Spleen (tissue), 11 donors: ENCODE data around the gene UBE3B. TPM values are rescaled to one million over a fixed set of nuclear protein-coding genes. Genes with fewer than 3 reads are reported as not detected.

ENCODE experiments used
- DNase-seq: peaks from one replicate; pipeline ENCODE4 v3.0.0-alpha.2; 2020
- H3K27ac ChIP-seq, 8 donors: fragments of 200-600 bp; sonication (generic) in 7 of 8; 1 replicate in 4 of 8; 2 replicates in 4 of 8; pipeline versions ENCODE4 v1.5.0 to v1.8.0; 2016 to 2021; ENCODE audit warnings: inconsistent platforms in 4 of 8, mild to moderate bottlenecking in 4 of 8, moderate library complexity in 1 of 8
- H3K27me3 ChIP-seq, 7 donors: fragments of 200-600 bp; sonication (generic) in 6 of 7; replicated peaks in 1 of 7; 1 replicate in 4 of 7; 2 replicates in 3 of 7; pipeline versions ENCODE4 v1.5.0 to v1.8.0; 2016 to 2021; ENCODE audit warnings: inconsistent platforms in 3 of 7, mild to moderate bottlenecking in 1 of 7
- H3K36me3 ChIP-seq, 6 donors: fragments of 200-600 bp; sonication (generic) in 5 of 6; 1 replicate in 4 of 6; 2 replicates in 2 of 6; pipeline versions ENCODE4 v1.5.0 to v1.8.0; 2016 to 2021; ENCODE audit warnings: inconsistent platforms in 2 of 6
- H3K4me1 ChIP-seq, 6 donors: fragments of 200-600 bp; sonication (generic) in 5 of 6; 1 replicate in 3 of 6; 2 replicates in 3 of 6; pipeline versions ENCODE4 v1.5.0 to v1.8.0; 2016 to 2021; ENCODE audit warnings: inconsistent platforms in 3 of 6
- H3K4me3 ChIP-seq, 8 donors: fragments of 200-600 bp; sonication (generic) in 7 of 8; 1 replicate in 4 of 8; 2 replicates in 4 of 8; pipeline versions ENCODE4 v1.5.0 to v1.8.0; 2016 to 2021; ENCODE audit warnings: inconsistent platforms in 4 of 8, mild to moderate bottlenecking in 4 of 8, moderate library complexity in 2 of 8
- H3K9me3 ChIP-seq, 8 donors: fragments of 200-600 bp; sonication (generic) in 7 of 8; 1 replicate in 4 of 8; 2 replicates in 4 of 8; pipeline versions ENCODE4 v1.5.0 to v1.8.0; 2016 to 2021; ENCODE audit warnings: inconsistent platforms in 4 of 8
- CTCF ChIP-seq, 11 experiments: fragments of 200-600 bp in 7 of 11; fragments of 450-650 bp in 4 of 11; sonication (generic) in 4 of 11; IDR thresholded peaks in 8 of 11; conservative IDR thresholded peaks in 3 of 11; 1 replicate in 7 of 11; 2 replicates in 4 of 11; pipeline versions ENCODE4 v1.4.0 to v1.8.0; 2016 to 2021; ENCODE audit warnings: antibody characterized with exemption in 11 of 11, inconsistent platforms in 4 of 11, mild to moderate bottlenecking in 1 of 11
- POLR2A ChIP-seq, 3 donors: fragments of 450-650 bp; IDR thresholded peaks; one replicate each; pipeline ENCODE4 v1.5.1; 2017; ENCODE audit warnings: antibody characterized with exemption in 3 of 3, mild to moderate bottlenecking in 1 of 3
- POLR2AphosphoS5 ChIP-seq, 3 donors: sonication (generic); formaldehyde crosslinking; IDR thresholded peaks; one replicate each; pipeline ENCODE4 v1.5.1; 2017; ENCODE audit warnings: antibody characterized with exemption in 3 of 3
- WGBS, 5 donors: extraction: QIAGEN DNeasy Blood & Tissue Kit in 3 of 5; methylation state at CpG; one replicate each; pipeline versions ENCODE4 v1.1.5 to v1.1.7; 2013 to 2018; 5-methylcytosine and 5-hydroxymethylcytosine counted together
- intact Hi-C: fragments of 100-400 bp; cut with DNase I; formaldehyde crosslinking; loops from one replicate; pipeline ENCODE4 v1.15.0; 2023; ENCODE audit warnings: low total_unique reads
- polyA plus RNA-seq, 3 donors: library from polyadenylated mRNA; stranded (reverse); fragments of 200-250 nt; gene quantifications; one replicate each; pipeline ENCODE4 v1.2.1, GENCODE V29; 2013
- total RNA-seq, 7 donors: library from RNA; depleted of rRNA in 3 of 7; stranded (reverse); fragments of >200 nt in 3 of 7; fragmentation: NEBNext Ultra II Directional in 4 of 7; extraction: Animal tissue kit (Norgen Biotek cat#: 25700) in 4 of 7; gene quantifications; one replicate each; pipeline versions ENCODE4 v1.1.0 to v1.2.1, GENCODE V29; 2016 to 2021
- donor health status: healthy with polysubstance abuse.
- donor health status: DM: no; HTN: no; CAD: no; lungs with moderate emphysema.
- donor health status: DM: no; HTN: no; CAD: no.
- donor health status: Bipolar disorder and iron deficiency.
- donor health status: healthy.
- donor health status: DM: no; HTN: no; CAD: no.
- donor health status: DM: yes; HTN: yes; CAD: no.

Gene UBE3B
- total and polyA plus RNA-seq, 10 donors: 5.7 to 63.1 (median 42.3) TPM

GRCh38 chr12:109558374-109559199 is 81.2 kb downstream of the UBE3B start:
- H3K9me3 ChIP-seq: peaks cover 0 to 13% (median 11%) of the 10 kb centered on the region in 8 donors
- 90 to 96% (median 92%) methylated on average over 21 to 25 of the region's 25 CpGs for WGBS, 5 donors
- TF ChIP-seq POLR2A (IDR thresholded peaks at IDR 0.05) (no peak), CTCF (IDR thresholded peaks at IDR 0.05 in 8 of 11, conservative IDR thresholded peaks at IDR 0.05 in 3 of 11) (no peak), POLR2AphosphoS5 (IDR thresholded peaks at IDR 0.05) (no peak)
- H3K4me1 ChIP-seq: peaks cover 0 to 11% (median 0%) of the 10 kb centered on the region in 6 donors
- no peak for DNase-seq
- H3K27me3 ChIP-seq: no peaks in the 10 kb centered on the region
- peaks cover 0 to 44% (median 16%) of the 10 kb centered on the region in 6 donors for H3K36me3 ChIP-seq
- intact Hi-C loops: no loop called here
- H3K4me3 ChIP-seq: no peak overlapping the region
- no peak overlapping the region for H3K27ac ChIP-seq

GRCh38 chr12:109559200-109559505 is 81.7 kb downstream of the UBE3B start:
- H3K36me3 ChIP-seq: peaks cover 0 to 50% (median 21%) of the 10 kb centered on the region in 6 donors
- no peak for DNase-seq
- H3K4me1 ChIP-seq: peaks cover 0 to 11% (median 0%) of the 10 kb centered on the region in 6 donors
- H3K27ac ChIP-seq: no peak overlapping the region
- intact Hi-C loops: no loop called here
- peaks cover 0 to 13% (median 11%) of the 10 kb centered on the region in 8 donors for H3K9me3 ChIP-seq
- TF ChIP-seq POLR2A (IDR thresholded peaks at IDR 0.05) (no peak), POLR2AphosphoS5 (IDR thresholded peaks at IDR 0.05) (no peak)
- H3K27me3 ChIP-seq: no peaks in the 10 kb centered on the region
- no peak overlapping the region for H3K4me3 ChIP-seq
- 88 to 97% (median 90%) methylated on average over 2 to 6 of the region's 6 CpGs for WGBS, 5 donors

- peaks cover 0 to 54% (median 23%) of the 10 kb centered on the region in 6 donors for H3K36me3 ChIP-seq
- H3K4me1 ChIP-seq: peaks cover 0 to 11% (median 0%) of the 10 kb centered on the region in 6 donors
- H3K27ac ChIP-seq: no peak overlapping the region
- peak in 1 of 3 donors; percentile 21 for TF ChIP-seq POLR2AphosphoS5 (IDR thresholded peaks at IDR 0.05)
- no peak for TF ChIP-seq CTCF (IDR thresholded peaks at IDR 0.05 in 8 of 11, conservative IDR thresholded peaks at IDR 0.05 in 3 of 11)
- 93 to 100% (median 97%) methylated on average over 6 to 10 of the region's 10 CpGs for WGBS, 5 donors
- DNase-seq: no peak
- no peaks in the 10 kb centered on the region for H3K27me3 ChIP-seq
- peaks cover 0 to 13% (median 11%) of the 10 kb centered on the region in 8 donors for H3K9me3 ChIP-seq
- intact Hi-C loops: no loop called here
- no peak overlapping the region for H3K4me3 ChIP-seq
Measured at GRCh38 chr12:109559601-109560000, 82.2 kb downstream of the UBE3B start.

GRCh38 chr12:109560867-109561710 is 83.7 kb downstream of the UBE3B start:
- no peak for DNase-seq
- 81 to 94% (median 89%) methylated on average over 21 to 30 of the region's 30 CpGs for whole genome bisulfite sequencing, 5 donors
- intact Hi-C loops: no loop called here

More at GRCh38 chr12:109560867-109561710, 83.7 kb downstream of the UBE3B start:
- no peak overlapping the region for H3K27ac ChIP-seq
- peaks cover 0 to 13% (median 11%) of the 10 kb centered on the region in 8 donors for H3K9me3 ChIP-seq
- H3K27me3 ChIP-seq: no peaks in the 10 kb centered on the region
- H3K4me3 ChIP-seq: no peak overlapping the region
- TF ChIP-seq POLR2A (IDR thresholded peaks at IDR 0.05): no peak
- no peak for TF ChIP-seq CTCF (IDR thresholded peaks at IDR 0.05 in 8 of 11, conservative IDR thresholded peaks at IDR 0.05 in 3 of 11)
- TF ChIP-seq POLR2AphosphoS5 (IDR thresholded peaks at IDR 0.05): no peak
- peaks cover 0 to 69% (median 32%) of the 10 kb centered on the region in 6 donors for H3K36me3 ChIP-seq
- H3K4me1 ChIP-seq: peaks cover 0 to 6% (median 0%) of the 10 kb centered on the region in 6 donors
